ENCODE results near the gene ZNF275. TPM values are rescaled to one million over a fixed set of nuclear protein-coding genes. Genes with fewer than 3 reads are reported as not detected.

The ZNF275 gene
- total RNA-seq, 1 donor from 2014 or later: 14.8 TPM

- no peaks in the 10 kb centered on the region for H3K27me3 ChIP-seq (ENCODE audit: insufficient read depth, low read length)
- Mint-ChIP-seq H3K9me3 (ENCODE audit: unreplicated experiment) (peaks cover 3% of the 10 kb centered on the region), H3K27ac (ENCODE audit: unreplicated experiment) (no peak overlapping the region), H3K36me3 (ENCODE audit: low read depth, unreplicated experiment) (no peaks in the 10 kb centered on the region), H3K27me3 (ENCODE audit: low read depth, unreplicated experiment) (peaks cover 19% of the 10 kb centered on the region), H3K4me1 (ENCODE audit: low read depth, unreplicated experiment) (no peaks in the 10 kb centered on the region), H3K4me3 (ENCODE audit: unreplicated experiment) (no peak overlapping the region)
- no peak overlapping the region for H2AFZ ChIP-seq (ENCODE audit: low read depth, low read length)
- no peaks in the 10 kb centered on the region for H3K79me2 ChIP-seq (ENCODE audit: insufficient read depth, low read length)
- no peak for FAIRE-seq
- no peaks in the 10 kb centered on the region for H3K9me3 ChIP-seq (ENCODE audit: insufficient read depth, low read depth, low read length)
- H3K4me2 ChIP-seq (ENCODE audit: low read length): no peak overlapping the region
- DNase-seq (ENCODE audit: low read depth): no peak
- no peak overlapping the region for H3K27ac ChIP-seq (ENCODE audit: low read depth, low read length)
- H3K9ac ChIP-seq (ENCODE audit: low read length): no peak overlapping the region
- TF ChIP-seq CTCF (IDR thresholded peaks at IDR 0.05; ENCODE audit: insufficient read depth, low read depth, low read length): no peak
- no peak for TF ChIP-seq EZH2 (IDR thresholded peaks at IDR 0.05; ENCODE audit: insufficient read depth, low read length)
- H3K36me3 ChIP-seq (ENCODE audit: insufficient read depth, low read length): no peaks in the 10 kb centered on the region
- no peaks in the 10 kb centered on the region for H4K20me1 ChIP-seq (ENCODE audit: insufficient read depth, low read length)
- H3K4me3 ChIP-seq (ENCODE audit: insufficient read depth, low read depth, low read length): no peak overlapping the region
- H3K4me1 ChIP-seq (ENCODE audit: insufficient read depth, low read length): no peaks in the 10 kb centered on the region
These were observed 62.6 kb downstream of the ZNF275 start for GRCh38 chrX:153396320-153397195.

- Mint-ChIP-seq H3K27ac (ENCODE audit: unreplicated experiment) (no peak overlapping the region), H3K4me1 (ENCODE audit: low read depth, unreplicated experiment) (no peaks in the 10 kb centered on the region)
- FAIRE-seq: no peak
These were observed 63.5 kb downstream of the ZNF275 start for GRCh38 chrX:153397256-153397960.

More at GRCh38 chrX:153397256-153397960, 63.5 kb downstream of the ZNF275 start:
- H3K4me2 ChIP-seq (ENCODE audit: low read length): no peak overlapping the region
- H2AFZ ChIP-seq (ENCODE audit: low read depth, low read length): no peak overlapping the region
- Mint-ChIP-seq H3K27me3 (ENCODE audit: low read depth, unreplicated experiment) (peaks cover 19% of the 10 kb centered on the region), H3K9me3 (ENCODE audit: unreplicated experiment) (peaks cover 6% of the 10 kb centered on the region), H3K4me3 (ENCODE audit: unreplicated experiment) (no peak overlapping the region), H3K36me3 (ENCODE audit: low read depth, unreplicated experiment) (no peaks in the 10 kb centered on the region)
- H3K27ac ChIP-seq (ENCODE audit: low read depth, low read length): no peak overlapping the region
- no peak overlapping the region for H3K4me3 ChIP-seq (ENCODE audit: insufficient read depth, low read depth, low read length)
- no peaks in the 10 kb centered on the region for H3K4me1 ChIP-seq (ENCODE audit: insufficient read depth, low read length)
- no peak overlapping the region for H3K9ac ChIP-seq (ENCODE audit: low read length)
- no peaks in the 10 kb centered on the region for H4K20me1 ChIP-seq (ENCODE audit: insufficient read depth, low read length)
- no peak for DNase-seq (ENCODE audit: low read depth)
- no peaks in the 10 kb centered on the region for H3K36me3 ChIP-seq (ENCODE audit: insufficient read depth, low read length)
- no peaks in the 10 kb centered on the region for H3K9me3 ChIP-seq (ENCODE audit: insufficient read depth, low read depth, low read length)
- TF ChIP-seq CTCF (IDR thresholded peaks at IDR 0.05; ENCODE audit: insufficient read depth, low read depth, low read length) (no peak), EZH2 (IDR thresholded peaks at IDR 0.05; ENCODE audit: insufficient read depth, low read length) (no peak)
- H3K27me3 ChIP-seq (ENCODE audit: insufficient read depth, low read length): no peaks in the 10 kb centered on the region
- H3K79me2 ChIP-seq (ENCODE audit: insufficient read depth, low read length): no peaks in the 10 kb centered on the region

Data from astrocyte (in vitro differentiated cells and primary cell).